K562 (cell line): ENCODE measurements around the gene ZNF860. TPM values are rescaled to one million over a fixed set of nuclear protein-coding genes. Genes with fewer than 3 reads are reported as not detected.

Experiments
- ATAC-seq: fragments of 200-7000 bp; cut with Tn5 transposase; 3 replicates; pipeline ENCODE4 v1.9.1; 2020; ENCODE audit warnings: moderate library complexity
- BruUV-seq: library from RNA; stranded (reverse); fragments of 400-500 nt; replicated peaks from 2 replicates; lab custom pipeline; 2021; lab: Mats Ljungman, UMichigan
- CTCF ChIA-PET: fragments of 300-600 bp; formaldehyde crosslinking; extraction: SDS; loops from one replicate; lab custom pipeline; 2021; ENCODE audit warnings: low intra/inter-chr PET ratio; lab: Yijun Ruan, JAX
- POLR2A ChIA-PET: fragments of 300-600, 350-650 bp; sonication (Branson Sonifier 250); formaldehyde crosslinking; extraction: SDS; loops from one replicate; lab custom pipeline; 2021; ENCODE audit warnings: antibody characterized with exemption, inconsistent platforms; lab: Yijun Ruan, JAX
- DNase-seq, 4 experiments: peaks; one replicate each; pipeline versions ENCODE4 v3.0.0 to v3.0.0-alpha.2; 2011 to 2018; ENCODE audit warnings: low spot score in 3 of 4, mixed read lengths in 3 of 4; ENCODE audit errors: extremely low read depth in 1 of 4
- FAIRE-seq: peaks from 2 replicates; lab custom pipeline; 2011; peaks lifted over from hg19 to GRCh38; lab: Jason Lieb, UNC
- H2AFZ ChIP-seq: 2 replicates; pipeline ENCODE4 v1.6.0; 2011; ENCODE audit warnings: low read depth, low read length, control low read depth, inconsistent platforms
- H3K27ac ChIP-seq: fragments of 200-600 bp; 3 replicates; pipeline ENCODE4 v1.8.0; 2011; ENCODE audit warnings: low read depth, mild to moderate bottlenecking, control low read depth, inconsistent platforms, low read length, moderate library complexity, mixed read lengths; ENCODE audit errors: extremely low read depth
- H3K27me3 ChIP-seq, 2 experiments: fragments of 300-600 bp in 1 of 2; 2 replicates in 1 of 2; 3 replicates in 1 of 2; pipeline versions ENCODE4 v1.6.0 to v1.8.0; 2011; ENCODE audit warnings: inconsistent platforms in 2 of 2, low read length in 2 of 2, mild to moderate bottlenecking in 1 of 2, mixed read lengths in 1 of 2, moderate library complexity in 1 of 2; ENCODE audit not compliant: control insufficient read depth in 2 of 2, insufficient read depth in 2 of 2
- H3K36me3 ChIP-seq: fragments of 300-600 bp; 3 replicates; pipeline ENCODE4 v1.8.0; 2011; ENCODE audit warnings: mild to moderate bottlenecking, low read length, inconsistent platforms; ENCODE audit not compliant: control insufficient read depth, insufficient read depth
- H3K4me1 ChIP-seq, 2 experiments: fragments of 200-600 bp in 1 of 2; replicated peaks in 1 of 2; 2 replicates in 1 of 2; 3 replicates in 1 of 2; pipeline versions ENCODE4 v1.5.1 to v1.8.0; 2011; ENCODE audit warnings: inconsistent platforms in 2 of 2, low read length in 2 of 2, mild to moderate bottlenecking in 1 of 2, mixed read lengths in 1 of 2, moderate library complexity in 1 of 2; ENCODE audit not compliant: control insufficient read depth in 2 of 2, insufficient read depth in 2 of 2
- H3K4me2 ChIP-seq: 2 replicates; pipeline ENCODE4 v1.6.1; 2011; ENCODE audit warnings: low read length, control low read depth, inconsistent platforms, mixed read lengths; ENCODE audit not compliant: insufficient read depth
- H3K4me3 ChIP-seq: fragments of 200-600 bp; sonication (generic), shearing (Covaris generic); 2 replicates; pipeline ENCODE4 v1.5.1; 2016; ENCODE audit warnings: control low read depth, inconsistent platforms
- H3K79me2 ChIP-seq: fragments of 200-600 bp; 3 replicates; pipeline ENCODE4 v1.8.0; 2011; ENCODE audit warnings: low read length, inconsistent platforms; ENCODE audit not compliant: control insufficient read depth, insufficient read depth
- H3K9ac ChIP-seq, 2 experiments: 2 replicates each; pipeline versions ENCODE4 v1.6.0 to v1.6.1; 2011; ENCODE audit warnings: low read depth in 2 of 2, low read length in 2 of 2, control low read depth in 1 of 2, inconsistent platforms in 1 of 2, mild to moderate bottlenecking in 1 of 2, mixed read lengths in 1 of 2; ENCODE audit not compliant: insufficient read depth in 1 of 2
- H3K9me1 ChIP-seq: one replicate; pipeline ENCODE4 v1.6.0; 2011; ENCODE audit warnings: inconsistent platforms, mild to moderate bottlenecking, low read length, moderate library complexity; ENCODE audit not compliant: control insufficient read depth, insufficient read depth
- H3K9me3 ChIP-seq: replicated peaks from 2 replicates; pipeline ENCODE4 v1.5.1; 2011; ENCODE audit warnings: low read depth, low read length, inconsistent platforms; ENCODE audit not compliant: control insufficient read depth, insufficient read depth
- H4K20me1 ChIP-seq: replicated peaks from 2 replicates; pipeline ENCODE4 v1.6.1; 2011; ENCODE audit warnings: low read length, inconsistent platforms, mixed read lengths; ENCODE audit not compliant: control insufficient read depth, insufficient read depth
- BRD4 ChIP-seq: fragments of 200-600 bp; sonication (generic); IDR thresholded peaks from 2 replicates; pipeline ENCODE4 v1.6.1; 2017; ENCODE audit warnings: inconsistent platforms
- CEBPZ ChIP-seq: fragments of 150-350 bp; IDR thresholded peaks from 2 replicates; pipeline ENCODE4 v1.6.1; 2014; ENCODE audit warnings: low read depth, mild to moderate bottlenecking, low read length, borderline replicate concordance
- DPF2 ChIP-seq: fragments of 450-650 bp; IDR thresholded peaks from 2 replicates; pipeline ENCODE4 v1.6.1; 2016
- HES1 ChIP-seq: fragments of 450-650 bp; IDR thresholded peaks from 2 replicates; pipeline ENCODE4 v1.6.1; 2016; ENCODE audit warnings: low read depth, mild to moderate bottlenecking, moderate library complexity
- ILF3 ChIP-seq: fragments of 450-650 bp; IDR thresholded peaks from 2 replicates; pipeline ENCODE4 v1.6.1; 2018; ENCODE audit warnings: antibody characterized with exemption, mild to moderate bottlenecking, moderate library complexity, borderline replicate concordance
- MCM2 ChIP-seq: fragments of 450-650 bp; IDR thresholded peaks from 2 replicates; pipeline ENCODE4 v1.6.1; 2017; ENCODE audit warnings: low read depth, mild to moderate bottlenecking
- MTA1 ChIP-seq: fragments of 450-650 bp; IDR thresholded peaks from 2 replicates; pipeline ENCODE4 v1.6.1; 2017; ENCODE audit warnings: borderline replicate concordance
- NFYB ChIP-seq: IDR thresholded peaks from 2 replicates; pipeline ENCODE4 v1.6.1; 2011; ENCODE audit warnings: mild to moderate bottlenecking, moderate library complexity; ENCODE audit not compliant: insufficient read length; ENCODE audit errors: extremely low read depth
- NR1H2 ChIP-seq: sonication (generic); formaldehyde crosslinking; IDR thresholded peaks from 2 replicates; pipeline ENCODE4 v1.4.0; 2020; ENCODE audit warnings: mild to moderate bottlenecking, missing genetic modification reagents
- POU5F1 ChIP-seq: fragments of 150-350 bp; IDR thresholded peaks from 2 replicates; pipeline ENCODE4 v1.6.1; 2014; ENCODE audit warnings: borderline replicate concordance, low read length, low read depth, mild to moderate bottlenecking; ENCODE audit not compliant: partially characterized antibody
- PTTG1 ChIP-seq: fragments of 450-650 bp; IDR thresholded peaks from 2 replicates; pipeline ENCODE4 v1.6.1; 2016; ENCODE audit warnings: low read depth, mild to moderate bottlenecking, missing genetic modification characterization, missing compliant biosample characterization
- THRAP3 ChIP-seq: fragments of 450-650 bp; IDR thresholded peaks from 2 replicates; pipeline ENCODE4 v1.6.1; 2016; ENCODE audit warnings: mild to moderate bottlenecking, inconsistent platforms, borderline replicate concordance
- ZNF253 ChIP-seq: fragments of 250-450 bp; sonication (Bioruptor Pico); conservative IDR thresholded peaks from 2 replicates; pipeline ENCODE4 v1.6.1; 2021; ENCODE audit warnings: mild to moderate bottlenecking
- ZNF311 ChIP-seq: fragments of 250-450 bp; sonication (Bioruptor Pico); IDR thresholded peaks from 2 replicates; pipeline ENCODE4 v1.4.0; 2020; ENCODE audit warnings: mild to moderate bottlenecking, moderate library complexity
- WGBS: fragments of 100-300 bp; shearing (Covaris generic); methylation state at CpG from one replicate; pipeline ENCODE4 v1.1.6; 2016; ENCODE audit warnings: low coverage, mixed read lengths; ENCODE audit not compliant: insufficient coverage; ENCODE audit errors: missing lambda C conversion rate; 5-methylcytosine and 5-hydroxymethylcytosine counted together
- in situ Hi-C: fragments of 300-500 bp; cut with MboI; formaldehyde crosslinking; loops from 4 replicates; pipeline ENCODE4 v1.15.0; 2018; ENCODE audit warnings: inconsistent platforms, mixed read lengths
- intact Hi-C: fragments of 100-400 bp; cut with micrococcal nuclease; formaldehyde crosslinking; loops from 2 replicates; pipeline ENCODE4 v1.14.2; 2022
- polyA plus RNA-seq, 8 experiments: library from polyadenylated mRNA; depleted of rRNA in 4 of 8; stranded (reverse) in 5 of 8; unstranded in 3 of 8; fragments of >200 nt; fragmentation: Nextera tagmentation in 2 of 8; fragmentation: Illumina TruSeq in 1 of 8; extraction: Ambion mirVana in 2 of 8; extraction: Trizol in 1 of 8; gene quantifications; 2 replicates each; pipeline versions ENCODE4 v1.2.1 to v1.2.3, GENCODE V29; 2011 to 2014; ENCODE audit warnings: inconsistent platforms in 1 of 8, missing spikeins in 1 of 8
- total RNA-seq, 7 experiments: library from RNA; depleted of rRNA in 6 of 7; stranded (reverse); fragments of >200 nt in 6 of 7; fragmentation: Illumina TruSeq in 2 of 7; extraction: Trizol in 2 of 7; gene quantifications; 2 replicates each; pipeline versions ENCODE4 v1.2.1 to v1.2.3, GENCODE V29; 2011 to 2021; ENCODE audit warnings: low replicate concordance in 1 of 7
- TF ChIP-seq, protein P1 (sequence below): sonication (generic); formaldehyde crosslinking; IDR thresholded peaks from 2 replicates; pipeline ENCODE4 v1.8.0; 2022; ENCODE audit warnings: mild to moderate bottlenecking, missing genetic modification reagents
- TF ChIP-seq, protein P2 (sequence below): sonication (generic); formaldehyde crosslinking; IDR thresholded peaks from 2 replicates; pipeline ENCODE4 v1.5.0; 2020; ENCODE audit warnings: missing genetic modification reagents

The ZNF860 gene
- total and polyA plus RNA-seq, 9 of the 15 experiments (the other 6 are each of a cell fraction or from before 2014, with no cell fraction given), result not detected

GRCh38 chr3:32002561-32003368 is 21.2 kb downstream of the ZNF860 start:
- H3K27me3 ChIP-seq, result peaks cover 2% of the 10 kb centered on the region in 2 experiments; a peak in 2 of 5 replicates
- FAIRE-seq (no peak), DNase-seq (no peak), ATAC-seq (no peak)
- in situ Hi-C loops, result no loop called here
- no peak overlapping the region for H3K9ac ChIP-seq
- H3K4me1 ChIP-seq, result no peaks in the 10 kb centered on the region; a peak in 1 of 5 replicates
- no peaks in the 10 kb centered on the region for H3K9me3 ChIP-seq
- no peaks in the 10 kb centered on the region for H4K20me1 ChIP-seq
- H3K27ac ChIP-seq, result no peak overlapping the region
- ChIA-PET CTCF (interaction anchor here (0.6 kb wide), 1 partner anchor 11 kb away, joined by 4 read pairs; no protein-coding TSS in a partner anchor), POLR2A (interaction anchor here (0.6 kb wide), 1 partner anchor 269 kb away, joined by 3 read pairs; no protein-coding TSS in a partner anchor)
- no peaks in the 10 kb centered on the region for H3K36me3 ChIP-seq
- WGBS, result 0% methylated on average over 6 of the region's 6 CpGs
- H3K4me2 ChIP-seq, result no peak overlapping the region
- no TSS peak for BruUV-seq
- H3K9me1 ChIP-seq, result no peaks in the 10 kb centered on the region
- intact Hi-C loops, result no loop called here
- no peaks in the 10 kb centered on the region for H3K79me2 ChIP-seq
- no peak overlapping the region for H2AFZ ChIP-seq
- H3K4me3 ChIP-seq, result no peak overlapping the region
- no peak for TF ChIP-seq NR1H2
- TF ChIP-seq CEBPZ, result no peak
- TF ChIP-seq DPF2, result no peak
- TF ChIP-seq NFYB, result no peak
- no peak for TF ChIP-seq MCM2
- no peak for TF ChIP-seq ZNF253 (CRISPR knock-in tag)
- no peak for TF ChIP-seq HES1
- TF ChIP-seq, protein P1, sequence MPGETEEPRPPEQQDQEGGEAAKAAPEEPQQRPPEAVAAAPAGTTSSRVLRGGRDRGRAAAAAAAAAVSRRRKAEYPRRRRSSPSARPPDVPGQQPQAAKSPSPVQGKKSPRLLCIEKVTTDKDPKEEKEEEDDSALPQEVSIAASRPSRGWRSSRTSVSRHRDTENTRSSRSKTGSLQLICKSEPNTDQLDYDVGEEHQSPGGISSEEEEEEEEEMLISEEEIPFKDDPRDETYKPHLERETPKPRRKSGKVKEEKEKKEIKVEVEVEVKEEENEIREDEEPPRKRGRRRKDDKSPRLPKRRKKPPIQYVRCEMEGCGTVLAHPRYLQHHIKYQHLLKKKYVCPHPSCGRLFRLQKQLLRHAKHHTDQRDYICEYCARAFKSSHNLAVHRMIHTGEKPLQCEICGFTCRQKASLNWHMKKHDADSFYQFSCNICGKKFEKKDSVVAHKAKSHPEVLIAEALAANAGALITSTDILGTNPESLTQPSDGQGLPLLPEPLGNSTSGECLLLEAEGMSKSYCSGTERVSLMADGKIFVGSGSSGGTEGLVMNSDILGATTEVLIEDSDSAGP (CRISPR knock-in tag), result no peak
- no peak for TF ChIP-seq BRD4
- TF ChIP-seq ILF3, result no peak
- no peak for TF ChIP-seq PTTG1 (tag)
- no peak for TF ChIP-seq THRAP3
- no peak for TF ChIP-seq ZNF311
- TF ChIP-seq MTA1, result no peak
- no peak for TF ChIP-seq POU5F1
- TF ChIP-seq, protein P2, sequence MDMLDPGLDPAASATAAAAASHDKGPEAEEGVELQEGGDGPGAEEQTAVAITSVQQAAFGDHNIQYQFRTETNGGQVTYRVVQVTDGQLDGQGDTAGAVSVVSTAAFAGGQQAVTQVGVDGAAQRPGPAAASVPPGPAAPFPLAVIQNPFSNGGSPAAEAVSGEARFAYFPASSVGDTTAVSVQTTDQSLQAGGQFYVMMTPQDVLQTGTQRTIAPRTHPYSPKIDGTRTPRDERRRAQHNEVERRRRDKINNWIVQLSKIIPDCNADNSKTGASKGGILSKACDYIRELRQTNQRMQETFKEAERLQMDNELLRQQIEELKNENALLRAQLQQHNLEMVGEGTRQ (CRISPR knock-in tag), result no peak
